Thoracic aorta (tissue), 2 donors: ENCODE data around the gene SNX33. TPM values are rescaled to one million over a fixed set of nuclear protein-coding genes. Genes with fewer than 3 reads are reported as not detected.

ENCODE experiments used
- ATAC-seq: fragments of 150-250 bp; one replicate; pipeline ENCODE4 v1.8.0; 2017; ENCODE audit warnings: low read depth; ENCODE audit not compliant: insufficient number of reproducible peaks, low FRiP score
- DNase-seq: peaks from one replicate; pipeline ENCODE4 v3.0.0-alpha.2; 2020; ENCODE audit warnings: low spot score
- H3K27ac ChIP-seq, 2 donors: fragments of 200-600 bp; sonication (generic); 1 replicate in 1 of 2; 2 replicates in 1 of 2; pipeline ENCODE4 v1.5.1; 2016; ENCODE audit warnings: mild to moderate bottlenecking in 2 of 2, moderate library complexity in 2 of 2
- H3K27me3 ChIP-seq: fragments of 200-600 bp; sonication (generic); replicated peaks from 2 replicates; pipeline ENCODE4 v1.6.0; 2016; ENCODE audit warnings: mild to moderate bottlenecking; ENCODE audit not compliant: insufficient read depth
- H3K36me3 ChIP-seq: fragments of 200-600 bp; sonication (generic); one replicate; pipeline ENCODE4 v1.5.1; 2016
- H3K4me1 ChIP-seq, 2 donors: fragments of 200-600 bp; sonication (generic); 1 replicate in 1 of 2; 2 replicates in 1 of 2; pipeline versions ENCODE4 v1.5.1 to v1.6.0; 2016; ENCODE audit warnings: low read depth in 2 of 2, mild to moderate bottlenecking in 1 of 2; ENCODE audit not compliant: control insufficient read depth in 1 of 2
- H3K4me3 ChIP-seq: fragments of 200-600 bp; sonication (generic); 2 replicates; pipeline ENCODE4 v1.5.1; 2016; ENCODE audit warnings: mild to moderate bottlenecking
- H3K9me3 ChIP-seq: fragments of 200-600 bp; sonication (generic); 2 replicates; pipeline ENCODE4 v1.5.1; 2016
- total RNA-seq, 2 donors: library from RNA; depleted of rRNA; stranded (reverse); fragments of >200 nt; gene quantifications; one replicate each; pipeline versions ENCODE4 v1.1.0 to v1.2.3, GENCODE V29; 2016
- TF ChIP-seq, protein P1 (sequence below): fragments of 200-600 bp; sonication (generic); IDR thresholded peaks from one replicate; pipeline ENCODE4 v1.5.1; 2019; ENCODE audit warnings: antibody characterized with exemption

The SNX33 gene
- total RNA-seq, 2 donors from 2014 or later = 45.1 to 57.3 TPM

DNA sequence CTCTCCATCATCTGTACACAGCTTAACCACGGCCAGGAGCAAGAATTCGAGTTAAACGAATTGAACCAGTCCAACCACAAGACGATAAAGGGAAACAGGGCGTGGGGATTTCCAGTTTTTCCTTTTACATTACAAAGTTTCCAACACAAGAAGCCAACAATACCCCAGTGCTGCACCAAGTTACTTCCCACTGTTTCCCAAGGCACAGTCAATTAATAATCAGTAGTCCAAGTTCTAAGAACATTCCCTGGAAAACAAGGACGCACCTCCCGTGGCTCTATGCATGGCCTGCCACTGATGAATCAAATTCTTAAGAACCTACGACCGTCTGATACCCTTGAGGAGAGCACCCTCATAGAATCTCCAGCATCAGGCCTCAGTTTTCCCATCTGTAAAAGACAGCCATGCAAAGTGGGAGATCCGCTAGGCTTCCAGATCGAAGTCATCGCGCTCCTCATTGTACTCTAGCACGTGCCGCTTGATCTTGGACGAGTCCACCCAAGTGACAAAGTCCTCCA, 8.5 kb upstream of the SNX33 start:
- Histone ChIP-seq H3K9me3 (no peaks in the 10 kb centered on the region), H3K36me3 (no peaks in the 10 kb centered on the region), H3K27me3 (no peaks in the 10 kb centered on the region), H3K27ac (peak overlapping the region; percentile 94 to 95), H3K4me3 (peak overlapping the region; percentile 93), H3K4me1 (peaks cover 17 to 41% of the 10 kb centered on the region in 2 donors)
- peak; percentile 38 for ATAC-seq
- TF ChIP-seq, protein P1, sequence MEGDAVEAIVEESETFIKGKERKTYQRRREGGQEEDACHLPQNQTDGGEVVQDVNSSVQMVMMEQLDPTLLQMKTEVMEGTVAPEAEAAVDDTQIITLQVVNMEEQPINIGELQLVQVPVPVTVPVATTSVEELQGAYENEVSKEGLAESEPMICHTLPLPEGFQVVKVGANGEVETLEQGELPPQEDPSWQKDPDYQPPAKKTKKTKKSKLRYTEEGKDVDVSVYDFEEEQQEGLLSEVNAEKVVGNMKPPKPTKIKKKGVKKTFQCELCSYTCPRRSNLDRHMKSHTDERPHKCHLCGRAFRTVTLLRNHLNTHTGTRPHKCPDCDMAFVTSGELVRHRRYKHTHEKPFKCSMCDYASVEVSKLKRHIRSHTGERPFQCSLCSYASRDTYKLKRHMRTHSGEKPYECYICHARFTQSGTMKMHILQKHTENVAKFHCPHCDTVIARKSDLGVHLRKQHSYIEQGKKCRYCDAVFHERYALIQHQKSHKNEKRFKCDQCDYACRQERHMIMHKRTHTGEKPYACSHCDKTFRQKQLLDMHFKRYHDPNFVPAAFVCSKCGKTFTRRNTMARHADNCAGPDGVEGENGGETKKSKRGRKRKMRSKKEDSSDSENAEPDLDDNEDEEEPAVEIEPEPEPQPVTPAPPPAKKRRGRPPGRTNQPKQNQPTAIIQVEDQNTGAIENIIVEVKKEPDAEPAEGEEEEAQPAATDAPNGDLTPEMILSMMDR = no peak
- DNase-seq = no peak

DNA sequence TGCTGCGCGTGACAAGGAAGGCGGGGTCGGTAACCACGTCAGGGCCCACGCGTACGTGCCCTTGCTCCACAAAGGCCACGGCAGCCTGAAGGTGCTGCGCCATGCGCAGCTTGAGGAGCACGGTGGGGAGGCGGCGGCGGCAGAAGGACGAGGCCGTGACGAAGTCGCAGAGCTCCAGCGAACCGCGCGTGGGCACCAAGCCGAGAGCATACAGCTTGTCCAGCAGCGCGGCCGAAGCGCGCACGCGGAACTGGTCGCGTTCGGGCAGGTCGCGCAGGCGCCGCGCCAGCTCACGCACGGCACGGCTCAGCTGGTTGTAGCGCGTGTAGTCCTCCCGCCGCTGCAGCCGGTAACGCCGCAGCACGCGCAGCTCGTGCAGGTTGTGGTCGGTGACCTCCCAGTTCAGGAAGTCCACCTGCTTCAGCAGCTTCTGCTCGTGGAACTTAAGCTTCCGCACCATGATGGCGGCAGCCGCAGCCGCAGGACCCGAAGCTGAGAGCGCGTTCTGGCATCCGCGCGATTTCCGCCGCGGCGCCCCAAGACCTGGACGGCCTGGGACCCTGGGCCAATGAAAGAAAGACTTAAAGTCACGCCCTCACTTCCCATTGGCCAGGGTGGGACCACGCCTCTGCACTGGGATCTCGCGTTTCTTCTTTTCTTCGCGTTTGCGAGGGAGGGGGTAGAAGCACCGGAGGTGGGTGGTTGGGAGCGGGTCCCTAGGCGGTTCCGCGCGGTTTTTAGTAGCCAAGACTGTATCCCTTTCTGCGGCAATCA, 7.8 kb upstream of the SNX33 start, which contains the start of gene IMP3:
TSS of gene IMP3 (minus strand) at position 516 of the 774 bp plus-strand sequence. CDS start at position 460, 56 bp downstream.
- TF ChIP-seq, protein P1 = no peak
- Histone ChIP-seq H3K9me3 (no peaks in the 10 kb centered on the region), H3K36me3 (no peaks in the 10 kb centered on the region), H3K27me3 (no peaks in the 10 kb centered on the region), H3K27ac (peak within 1 kb of the TSS; percentile 94 to 95), H3K4me1 (peaks cover 17 to 41% of the 10 kb centered on the region in 2 donors), H3K4me3 (peak within 1 kb of the TSS; percentile 93)
- DNase-seq = peak; percentile 88
- peak; percentile 89 for ATAC-seq

DNA sequence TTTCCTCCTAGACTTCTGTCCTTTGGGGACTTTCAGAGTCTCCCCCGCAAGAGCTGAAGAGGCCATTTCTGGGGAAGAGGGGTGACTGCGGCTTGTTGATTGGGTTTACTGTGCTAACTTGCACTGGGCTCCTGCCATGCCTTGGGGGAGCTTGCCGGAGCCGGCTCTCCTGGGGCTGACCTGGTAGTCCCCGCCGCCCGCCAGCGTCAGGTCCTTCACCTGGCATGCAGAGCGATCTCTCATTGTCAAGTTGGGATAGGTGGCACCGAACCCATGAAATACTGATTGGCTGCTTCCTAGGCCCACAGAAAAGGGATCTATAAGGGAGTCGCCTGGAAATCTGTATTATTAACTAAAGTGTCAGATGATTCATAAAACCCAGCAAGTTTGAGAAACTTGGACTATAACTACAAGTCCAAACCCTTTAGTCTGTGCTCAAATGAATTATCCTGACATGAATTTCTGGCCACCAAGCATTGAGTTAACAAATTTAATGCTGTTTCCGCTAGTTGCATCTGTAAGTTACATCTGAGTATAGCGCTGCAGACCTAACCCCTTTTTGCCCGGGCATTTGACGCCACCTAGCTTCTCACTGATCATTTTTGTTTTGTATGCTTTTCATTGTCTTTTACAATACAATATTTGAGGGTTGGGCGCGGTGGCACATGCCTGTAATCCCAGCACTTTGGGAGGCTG, 7.1 kb upstream of the SNX33 start:
- TF ChIP-seq, protein P1 = no peak
- Histone ChIP-seq H3K27me3 (no peaks in the 10 kb centered on the region), H3K27ac (peak overlapping the region; percentile 94 to 95), H3K9me3 (no peaks in the 10 kb centered on the region), H3K36me3 (no peaks in the 10 kb centered on the region), H3K4me3 (peak overlapping the region; percentile 93), H3K4me1 (peaks cover 17 to 42% of the 10 kb centered on the region in 2 donors)
- ATAC-seq (peak; percentile 2), DNase-seq (no peak)

DNA sequence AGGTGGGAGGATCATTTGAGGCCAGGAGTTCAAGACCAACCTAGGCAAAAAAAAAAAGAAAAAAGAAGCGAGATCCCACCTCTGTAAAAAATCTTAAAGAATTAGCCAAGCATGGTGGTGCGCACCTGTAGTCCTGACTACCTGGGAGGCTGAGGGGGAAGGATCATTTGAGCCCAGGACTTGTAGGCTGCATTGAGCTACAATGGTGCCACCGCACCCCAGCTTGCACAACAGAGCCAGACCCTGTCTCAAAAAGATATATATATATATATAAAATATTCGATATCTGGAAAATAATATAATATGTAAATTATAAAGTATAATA, 6.6 kb upstream of the SNX33 start:
- Histone ChIP-seq H3K27ac (peak overlapping the region in 1 of 2 donors; percentile 94), H3K4me3 (no peak overlapping the region), H3K36me3 (no peaks in the 10 kb centered on the region), H3K27me3 (no peaks in the 10 kb centered on the region), H3K9me3 (no peaks in the 10 kb centered on the region), H3K4me1 (peaks cover 20 to 43% of the 10 kb centered on the region in 2 donors)
- no peak for ATAC-seq
- no peak for DNase-seq
- TF ChIP-seq, protein P1 = no peak

DNA sequence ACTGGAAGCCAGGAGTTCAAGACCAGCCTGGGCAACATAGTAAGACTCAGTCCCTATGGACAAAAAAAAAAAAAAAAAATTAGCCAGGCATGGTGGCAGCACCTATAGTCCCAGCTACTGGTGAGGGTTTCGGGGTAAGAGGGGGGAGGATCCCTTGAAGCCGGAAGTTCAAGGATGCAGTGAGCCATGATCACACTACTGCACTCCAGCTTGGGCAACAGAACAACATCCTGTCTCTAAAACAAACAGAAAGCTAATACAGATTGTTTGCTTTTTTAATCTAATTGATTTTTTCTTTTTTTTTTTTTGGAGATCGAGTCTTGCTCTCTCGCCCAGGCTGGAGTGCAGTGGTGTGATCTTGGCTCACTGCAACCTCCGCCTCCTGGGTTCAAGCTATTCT, 6.1 kb upstream of the SNX33 start:
- DNase-seq (no peak), ATAC-seq (no peak)
- H3K27me3 ChIP-seq = no peaks in the 10 kb centered on the region
- H3K9me3 ChIP-seq = no peaks in the 10 kb centered on the region
- no peak overlapping the region for H3K27ac ChIP-seq
- no peak overlapping the region for H3K4me3 ChIP-seq
- TF ChIP-seq, protein P1 = no peak
- H3K36me3 ChIP-seq = no peaks in the 10 kb centered on the region
- peaks cover 21 to 43% of the 10 kb centered on the region in 2 donors for H3K4me1 ChIP-seq
